ENCODE results near the gene FTH1. TPM values are rescaled to one million over a fixed set of nuclear protein-coding genes. Genes with fewer than 3 reads are reported as not detected.

The FTH1 gene
- total RNA-seq, 1 donor from 2014 or later = 3,807 TPM

DNA sequence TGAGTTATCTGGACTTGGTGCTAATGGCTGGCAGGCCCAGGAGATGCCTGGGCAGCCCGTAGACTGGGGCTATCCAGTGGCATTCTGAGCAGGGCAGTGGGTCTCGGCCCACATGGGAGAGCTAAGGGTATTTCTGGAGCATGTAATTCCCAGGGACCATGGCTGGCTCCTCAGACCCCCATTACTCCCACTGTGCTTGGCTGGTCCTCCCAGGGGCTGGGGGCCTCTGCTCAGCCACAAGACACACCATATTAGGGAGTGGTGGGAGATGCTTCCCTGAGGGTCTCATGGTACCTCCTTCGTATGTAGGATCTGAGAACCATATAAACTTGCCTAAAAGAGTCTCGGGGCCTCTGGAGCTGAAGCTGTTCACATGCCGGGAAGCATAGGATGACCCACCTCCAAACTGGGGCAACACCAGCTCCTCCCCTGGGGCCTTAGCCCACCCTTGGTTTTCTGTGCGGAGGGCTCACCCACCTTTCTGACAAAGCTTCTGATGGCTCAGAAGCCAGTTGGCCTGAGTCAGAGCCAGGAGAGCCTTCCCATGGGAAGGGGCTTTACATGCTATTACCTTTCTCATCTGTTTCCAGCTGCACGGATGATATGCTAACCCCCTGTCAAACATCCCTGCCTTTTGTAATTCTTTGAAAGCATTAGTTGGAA is 9.5 kb upstream of the FTH1 start:
- Mint-ChIP-seq H3K9me3 (ENCODE audit: low read depth) (no peaks in the 10 kb centered on the region), H3K27ac (ENCODE audit: unreplicated experiment) (peak overlapping the region; percentile 9), H3K36me3 (ENCODE audit: low read depth) (no peaks in the 10 kb centered on the region), H3K4me1 (ENCODE audit: low read depth) (peaks cover 75% of the 10 kb centered on the region), H3K27me3 (ENCODE audit: low read depth) (no peaks in the 10 kb centered on the region), H3K4me3 (ENCODE audit: unreplicated experiment) (no peak overlapping the region)
- TF ChIP-seq, protein P1, sequence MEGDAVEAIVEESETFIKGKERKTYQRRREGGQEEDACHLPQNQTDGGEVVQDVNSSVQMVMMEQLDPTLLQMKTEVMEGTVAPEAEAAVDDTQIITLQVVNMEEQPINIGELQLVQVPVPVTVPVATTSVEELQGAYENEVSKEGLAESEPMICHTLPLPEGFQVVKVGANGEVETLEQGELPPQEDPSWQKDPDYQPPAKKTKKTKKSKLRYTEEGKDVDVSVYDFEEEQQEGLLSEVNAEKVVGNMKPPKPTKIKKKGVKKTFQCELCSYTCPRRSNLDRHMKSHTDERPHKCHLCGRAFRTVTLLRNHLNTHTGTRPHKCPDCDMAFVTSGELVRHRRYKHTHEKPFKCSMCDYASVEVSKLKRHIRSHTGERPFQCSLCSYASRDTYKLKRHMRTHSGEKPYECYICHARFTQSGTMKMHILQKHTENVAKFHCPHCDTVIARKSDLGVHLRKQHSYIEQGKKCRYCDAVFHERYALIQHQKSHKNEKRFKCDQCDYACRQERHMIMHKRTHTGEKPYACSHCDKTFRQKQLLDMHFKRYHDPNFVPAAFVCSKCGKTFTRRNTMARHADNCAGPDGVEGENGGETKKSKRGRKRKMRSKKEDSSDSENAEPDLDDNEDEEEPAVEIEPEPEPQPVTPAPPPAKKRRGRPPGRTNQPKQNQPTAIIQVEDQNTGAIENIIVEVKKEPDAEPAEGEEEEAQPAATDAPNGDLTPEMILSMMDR (IDR thresholded peaks at IDR 0.05) = no peak
- no peak for DNase-seq (ENCODE audit: low spot score)

DNA sequence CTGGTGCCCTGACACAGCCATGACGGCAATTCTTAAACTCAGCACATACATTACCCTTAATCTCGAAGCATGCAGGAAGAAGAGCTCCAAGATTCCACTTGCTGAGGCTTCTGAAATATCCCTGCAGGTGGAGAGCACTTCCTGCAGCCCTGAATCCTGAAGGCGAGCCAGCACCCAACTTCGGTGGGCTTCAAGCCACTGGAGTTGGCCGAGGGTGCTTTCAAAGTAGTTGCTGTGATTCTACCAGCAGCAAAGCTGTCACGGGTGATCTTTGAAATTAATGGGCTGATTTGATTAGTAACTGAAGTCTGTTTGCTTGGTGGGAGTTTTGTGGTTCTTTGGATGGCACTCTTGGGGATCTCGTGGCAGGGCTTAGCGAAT is 9.0 kb upstream of the FTH1 start:
- H3K4me3 Mint-ChIP-seq (ENCODE audit: unreplicated experiment) = no peak overlapping the region
- no peaks in the 10 kb centered on the region for H3K36me3 Mint-ChIP-seq (ENCODE audit: low read depth)
- DNase-seq (ENCODE audit: low spot score) = no peak
- no peaks in the 10 kb centered on the region for H3K9me3 Mint-ChIP-seq (ENCODE audit: low read depth)
- H3K27me3 Mint-ChIP-seq (ENCODE audit: low read depth) = no peaks in the 10 kb centered on the region
- TF ChIP-seq, protein P1 (IDR thresholded peaks at IDR 0.05) = no peak
- H3K27ac Mint-ChIP-seq (ENCODE audit: unreplicated experiment) = no peak overlapping the region
- peaks cover 81% of the 10 kb centered on the region for H3K4me1 Mint-ChIP-seq (ENCODE audit: low read depth)

DNA sequence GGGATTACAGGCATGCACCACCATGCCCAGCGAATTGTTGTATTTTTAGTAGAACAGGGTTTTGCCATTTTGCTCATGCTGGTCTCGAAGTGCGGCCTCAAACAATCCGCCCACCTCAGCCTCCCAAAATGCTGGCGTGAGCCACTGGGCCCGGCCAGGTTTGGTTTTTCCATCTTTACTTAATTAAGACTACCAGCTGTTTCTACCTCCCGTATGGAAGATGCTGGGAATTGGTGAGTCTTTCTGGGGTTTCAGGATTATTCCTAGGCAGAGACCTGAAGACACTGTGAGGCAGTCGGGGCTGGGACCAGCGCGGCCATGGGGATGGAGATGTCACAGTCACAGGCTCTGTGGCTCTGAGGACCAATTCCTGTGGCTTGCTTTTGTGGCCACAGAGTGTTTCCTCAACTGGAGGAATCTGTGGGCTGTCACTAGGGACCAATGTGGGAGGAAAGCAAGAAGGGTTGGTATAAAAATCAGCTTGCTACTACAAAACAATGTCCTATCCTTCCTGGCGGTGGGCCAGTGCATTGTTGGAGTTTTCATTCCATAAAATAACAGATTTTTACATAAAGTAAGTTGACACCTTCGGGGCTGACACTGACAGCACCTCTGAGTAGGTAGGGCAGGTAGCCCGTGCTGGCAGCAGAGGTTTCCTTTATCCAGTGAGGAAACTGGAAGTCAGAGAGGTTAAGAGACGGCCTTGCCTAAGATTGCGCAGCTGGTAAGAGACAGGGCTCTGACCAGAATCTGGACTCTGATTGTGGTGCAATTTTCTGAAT is 8.4 kb upstream of the FTH1 start:
- no peak for DNase-seq (ENCODE audit: low spot score)
- no peak overlapping the region for H3K4me3 Mint-ChIP-seq (ENCODE audit: unreplicated experiment)
- peak overlapping the region; percentile 97 for H3K27ac Mint-ChIP-seq (ENCODE audit: unreplicated experiment)
- H3K4me1 Mint-ChIP-seq (ENCODE audit: low read depth) = peaks cover 81% of the 10 kb centered on the region
- no peaks in the 10 kb centered on the region for H3K9me3 Mint-ChIP-seq (ENCODE audit: low read depth)
- TF ChIP-seq, protein P1 (IDR thresholded peaks at IDR 0.05) = no peak
- H3K36me3 Mint-ChIP-seq (ENCODE audit: low read depth) = no peaks in the 10 kb centered on the region
- H3K27me3 Mint-ChIP-seq (ENCODE audit: low read depth) = no peaks in the 10 kb centered on the region

DNA sequence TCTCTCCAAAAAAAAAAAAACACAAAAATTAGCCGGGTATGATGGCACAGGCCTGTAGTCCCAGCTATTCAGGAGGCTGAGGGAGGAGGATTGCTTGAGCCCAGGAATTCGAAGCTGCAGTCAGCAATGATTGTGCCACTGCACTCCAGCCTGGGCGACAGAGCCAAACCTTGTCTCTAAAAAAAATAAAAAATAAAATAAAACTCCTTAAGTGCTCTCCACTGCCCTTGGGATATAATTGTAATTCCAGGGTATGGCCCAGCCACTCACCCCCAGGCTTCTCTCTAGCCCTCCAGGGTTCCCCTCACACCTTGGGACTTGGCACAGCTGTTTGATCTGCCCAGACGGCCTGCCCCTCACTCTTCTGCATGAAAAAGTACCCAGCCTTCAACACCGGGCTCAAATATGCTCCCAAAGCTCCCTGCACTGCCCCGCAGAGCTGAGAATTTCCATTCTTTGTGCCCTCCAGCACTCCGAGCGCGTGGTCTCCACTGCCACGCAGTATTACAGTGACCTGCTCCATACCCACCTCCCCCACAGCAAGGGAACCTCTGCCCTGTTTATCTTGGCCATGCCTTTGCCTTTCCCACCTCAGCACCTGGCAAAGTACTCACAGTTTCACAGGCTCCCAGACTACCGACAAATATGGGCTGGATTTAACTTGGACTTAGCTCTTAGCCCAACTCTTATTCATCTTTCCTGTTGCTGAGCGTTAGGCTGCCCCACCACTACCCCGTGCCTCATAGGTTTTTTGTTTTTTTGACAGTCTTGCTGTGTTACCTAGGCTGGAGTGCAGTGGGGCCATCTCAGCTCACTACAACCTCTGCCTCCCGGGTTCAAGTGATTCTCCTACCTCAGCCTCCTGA is 7.6 kb upstream of the FTH1 start:
- H3K36me3 Mint-ChIP-seq (ENCODE audit: low read depth) = no peaks in the 10 kb centered on the region
- H3K27ac Mint-ChIP-seq (ENCODE audit: unreplicated experiment) = peak overlapping the region; percentile 97
- no peaks in the 10 kb centered on the region for H3K9me3 Mint-ChIP-seq (ENCODE audit: low read depth)

More for the DNA sequence above, 7.6 kb upstream of the FTH1 start:
- no peak for DNase-seq (ENCODE audit: low spot score)
- peaks cover 84% of the 10 kb centered on the region for H3K4me1 Mint-ChIP-seq (ENCODE audit: low read depth)
- H3K4me3 Mint-ChIP-seq (ENCODE audit: unreplicated experiment) = peak overlapping the region; percentile 46
- H3K27me3 Mint-ChIP-seq (ENCODE audit: low read depth) = no peaks in the 10 kb centered on the region
- TF ChIP-seq, protein P1 (IDR thresholded peaks at IDR 0.05) = no peak

Data from chondrocyte (in vitro differentiated cells).